ENCODE data around the gene TMEM97.

The TMEM97 gene

DNA sequence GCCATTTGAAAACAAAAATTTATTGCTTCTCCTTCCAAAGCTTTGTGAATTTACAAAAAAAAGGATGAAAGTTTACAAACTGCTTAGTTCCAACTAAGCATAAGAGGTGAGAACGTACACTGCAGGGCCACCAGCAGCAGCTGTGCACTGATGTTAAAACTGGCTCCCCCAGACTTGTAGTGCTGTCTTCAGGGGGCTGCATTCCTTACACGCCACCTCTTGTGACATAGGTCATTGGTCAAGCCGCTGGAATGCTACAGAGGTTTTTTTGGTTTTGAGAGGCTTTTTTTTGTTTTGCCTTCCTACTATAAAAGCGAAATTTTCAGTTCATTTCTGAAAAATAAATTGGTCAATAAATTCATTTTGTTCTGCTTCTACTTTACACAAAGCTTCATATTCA is 9.3 kb downstream of the TMEM97 start:
- TF ChIP-seq ZFP30 (CRISPR knock-in tag; IDR thresholded peaks at IDR 0.05), result no peak
- TF ChIP-seq, protein P1, sequence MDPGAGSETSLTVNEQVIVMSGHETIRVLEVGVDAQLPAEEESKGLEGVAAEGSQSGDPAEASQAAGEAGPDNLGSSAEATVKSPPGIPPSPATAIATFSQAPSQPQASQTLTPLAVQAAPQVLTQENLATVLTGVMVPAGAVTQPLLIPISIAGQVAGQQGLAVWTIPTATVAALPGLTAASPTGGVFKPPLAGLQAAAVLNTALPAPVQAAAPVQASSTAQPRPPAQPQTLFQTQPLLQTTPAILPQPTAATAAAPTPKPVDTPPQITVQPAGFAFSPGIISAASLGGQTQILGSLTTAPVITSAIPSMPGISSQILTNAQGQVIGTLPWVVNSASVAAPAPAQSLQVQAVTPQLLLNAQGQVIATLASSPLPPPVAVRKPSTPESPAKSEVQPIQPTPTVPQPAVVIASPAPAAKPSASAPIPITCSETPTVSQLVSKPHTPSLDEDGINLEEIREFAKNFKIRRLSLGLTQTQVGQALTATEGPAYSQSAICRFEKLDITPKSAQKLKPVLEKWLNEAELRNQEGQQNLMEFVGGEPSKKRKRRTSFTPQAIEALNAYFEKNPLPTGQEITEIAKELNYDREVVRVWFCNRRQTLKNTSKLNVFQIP (CRISPR knock-in tag; IDR thresholded peaks at IDR 0.05; ENCODE audit: borderline replicate concordance, low read depth), result no peak
- TF ChIP-seq, protein P2, sequence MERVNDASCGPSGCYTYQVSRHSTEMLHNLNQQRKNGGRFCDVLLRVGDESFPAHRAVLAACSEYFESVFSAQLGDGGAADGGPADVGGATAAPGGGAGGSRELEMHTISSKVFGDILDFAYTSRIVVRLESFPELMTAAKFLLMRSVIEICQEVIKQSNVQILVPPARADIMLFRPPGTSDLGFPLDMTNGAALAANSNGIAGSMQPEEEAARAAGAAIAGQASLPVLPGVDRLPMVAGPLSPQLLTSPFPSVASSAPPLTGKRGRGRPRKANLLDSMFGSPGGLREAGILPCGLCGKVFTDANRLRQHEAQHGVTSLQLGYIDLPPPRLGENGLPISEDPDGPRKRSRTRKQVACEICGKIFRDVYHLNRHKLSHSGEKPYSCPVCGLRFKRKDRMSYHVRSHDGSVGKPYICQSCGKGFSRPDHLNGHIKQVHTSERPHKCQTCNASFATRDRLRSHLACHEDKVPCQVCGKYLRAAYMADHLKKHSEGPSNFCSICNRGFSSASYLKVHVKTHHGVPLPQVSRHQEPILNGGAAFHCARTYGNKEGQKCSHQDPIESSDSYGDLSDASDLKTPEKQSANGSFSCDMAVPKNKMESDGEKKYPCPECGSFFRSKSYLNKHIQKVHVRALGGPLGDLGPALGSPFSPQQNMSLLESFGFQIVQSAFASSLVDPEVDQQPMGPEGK (CRISPR knock-in tag; IDR thresholded peaks at IDR 0.05; ENCODE audit: borderline replicate concordance), result no peak
- no peak for TF ChIP-seq OSR1 (CRISPR knock-in tag; IDR thresholded peaks at IDR 0.05)
- TF ChIP-seq ZNF565 (CRISPR knock-in tag; conservative IDR thresholded peaks at IDR 0.05; ENCODE audit: low read depth), result no peak
- TF ChIP-seq CSDC2 (CRISPR knock-in tag; IDR thresholded peaks at IDR 0.05), result no peak
- TF ChIP-seq RARB (CRISPR knock-in tag; IDR thresholded peaks at IDR 0.05), result no peak
- no peak for ATAC-seq

DNA sequence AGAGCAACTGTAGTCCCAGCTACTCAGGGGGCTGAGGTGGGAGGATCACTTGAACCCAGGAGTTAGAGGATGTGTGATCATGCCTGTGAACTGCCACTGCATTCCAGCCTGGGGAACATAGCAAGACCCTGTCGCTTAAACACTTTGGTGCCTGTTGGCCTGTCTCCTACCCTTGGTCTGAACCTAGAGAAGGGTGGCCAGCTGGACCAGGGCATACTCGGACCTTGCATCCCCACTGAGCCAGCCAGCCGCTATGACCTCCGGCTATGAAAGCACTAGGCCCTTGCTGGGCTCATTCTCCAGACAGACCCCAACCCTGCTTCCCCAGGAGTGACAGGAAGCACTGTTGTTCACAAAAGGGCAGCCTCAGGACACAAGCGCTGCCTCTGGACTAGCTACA is 11.7 kb downstream of the TMEM97 start:
- ATAC-seq, result no peak
- TF ChIP-seq GLIS3 (CRISPR knock-in tag; IDR thresholded peaks at IDR 0.05), result no peak
- no peak for TF ChIP-seq ARNTL (CRISPR knock-in tag; IDR thresholded peaks at IDR 0.05; ENCODE audit: borderline replicate concordance, low read depth)
- TF ChIP-seq, protein P3, sequence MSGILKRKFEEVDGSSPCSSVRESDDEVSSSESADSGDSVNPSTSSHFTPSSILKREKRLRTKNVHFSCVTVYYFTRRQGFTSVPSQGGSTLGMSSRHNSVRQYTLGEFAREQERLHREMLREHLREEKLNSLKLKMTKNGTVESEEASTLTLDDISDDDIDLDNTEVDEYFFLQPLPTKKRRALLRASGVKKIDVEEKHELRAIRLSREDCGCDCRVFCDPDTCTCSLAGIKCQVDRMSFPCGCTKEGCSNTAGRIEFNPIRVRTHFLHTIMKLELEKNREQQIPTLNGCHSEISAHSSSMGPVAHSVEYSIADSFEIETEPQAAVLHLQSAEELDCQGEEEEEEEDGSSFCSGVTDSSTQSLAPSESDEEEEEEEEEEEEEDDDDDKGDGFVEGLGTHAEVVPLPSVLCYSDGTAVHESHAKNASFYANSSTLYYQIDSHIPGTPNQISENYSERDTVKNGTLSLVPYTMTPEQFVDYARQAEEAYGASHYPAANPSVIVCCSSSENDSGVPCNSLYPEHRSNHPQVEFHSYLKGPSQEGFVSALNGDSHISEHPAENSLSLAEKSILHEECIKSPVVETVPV (CRISPR knock-in tag; IDR thresholded peaks at IDR 0.05), result no peak
- TF ChIP-seq ZFP30 (CRISPR knock-in tag; IDR thresholded peaks at IDR 0.05), result no peak
- no peak for TF ChIP-seq ZNF565 (CRISPR knock-in tag; conservative IDR thresholded peaks at IDR 0.05; ENCODE audit: low read depth)
- TF ChIP-seq ZFP3 (CRISPR knock-in tag; IDR thresholded peaks at IDR 0.05), result no peak
- TF ChIP-seq, protein P1 (CRISPR knock-in tag; IDR thresholded peaks at IDR 0.05; ENCODE audit: borderline replicate concordance, low read depth), result no peak

DNA sequence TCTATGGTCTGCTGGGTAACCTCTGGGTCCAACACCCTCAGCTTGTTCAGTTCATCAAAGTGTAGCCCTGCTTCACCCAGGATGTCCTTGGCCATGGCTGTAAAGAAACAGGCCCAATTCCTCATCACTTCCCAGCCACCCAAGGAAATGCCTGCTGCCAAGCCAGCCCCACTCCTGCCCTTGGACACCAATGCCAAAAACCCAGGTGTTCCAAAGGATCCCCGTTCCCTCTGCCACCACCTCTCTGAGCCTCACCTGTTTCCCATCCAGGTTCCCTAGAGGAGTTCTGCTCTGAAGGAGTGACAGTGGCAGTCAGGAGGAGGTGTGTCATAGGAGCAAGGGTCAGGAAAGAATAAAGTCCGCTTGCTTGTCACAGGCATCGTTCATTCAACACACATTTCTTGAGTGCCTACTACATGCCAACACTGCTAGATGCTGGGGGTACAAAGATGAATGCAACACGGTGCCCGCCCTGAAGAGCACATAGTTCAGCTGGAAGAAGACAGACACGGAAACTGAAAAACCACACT is 13.0 kb downstream of the TMEM97 start:
- no peak for ATAC-seq
- TF ChIP-seq, protein P4, sequence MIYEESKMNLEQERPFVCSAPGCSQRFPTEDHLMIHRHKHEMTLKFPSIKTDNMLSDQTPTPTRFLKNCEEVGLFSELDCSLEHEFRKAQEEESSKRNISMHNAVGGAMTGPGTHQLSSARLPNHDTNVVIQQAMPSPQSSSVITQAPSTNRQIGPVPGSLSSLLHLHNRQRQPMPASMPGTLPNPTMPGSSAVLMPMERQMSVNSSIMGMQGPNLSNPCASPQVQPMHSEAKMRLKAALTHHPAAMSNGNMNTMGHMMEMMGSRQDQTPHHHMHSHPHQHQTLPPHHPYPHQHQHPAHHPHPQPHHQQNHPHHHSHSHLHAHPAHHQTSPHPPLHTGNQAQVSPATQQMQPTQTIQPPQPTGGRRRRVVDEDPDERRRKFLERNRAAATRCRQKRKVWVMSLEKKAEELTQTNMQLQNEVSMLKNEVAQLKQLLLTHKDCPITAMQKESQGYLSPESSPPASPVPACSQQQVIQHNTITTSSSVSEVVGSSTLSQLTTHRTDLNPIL (CRISPR knock-in tag; IDR thresholded peaks at IDR 0.05; ENCODE audit: low read depth), result no peak
- TF ChIP-seq ZC3H10 (CRISPR knock-in tag; IDR thresholded peaks at IDR 0.05) (no peak), TOX (CRISPR knock-in tag; IDR thresholded peaks at IDR 0.05; ENCODE audit: borderline replicate concordance) (no peak), RARB (CRISPR knock-in tag; IDR thresholded peaks at IDR 0.05) (no peak), SNAI2 (CRISPR knock-in tag; IDR thresholded peaks at IDR 0.05) (no peak), ZNF8 (CRISPR knock-in tag; IDR thresholded peaks at IDR 0.05) (no peak), ZFP30 (CRISPR knock-in tag; IDR thresholded peaks at IDR 0.05) (no peak), ESRRG (CRISPR knock-in tag; IDR thresholded peaks at IDR 0.05) (no peak), GLIS3 (CRISPR knock-in tag; IDR thresholded peaks at IDR 0.05) (no peak), ISL1 (CRISPR knock-in tag; IDR thresholded peaks at IDR 0.05) (no peak), ARNTL (CRISPR knock-in tag; IDR thresholded peaks at IDR 0.05; ENCODE audit: borderline replicate concordance, low read depth) (no peak)
- TF ChIP-seq, protein P1 (CRISPR knock-in tag; IDR thresholded peaks at IDR 0.05; ENCODE audit: borderline replicate concordance, low read depth), result no peak
- TF ChIP-seq, protein P2 (CRISPR knock-in tag; IDR thresholded peaks at IDR 0.05; ENCODE audit: borderline replicate concordance), result no peak

Measured in SK-N-SH treated with all-trans-retinoic acid at 6 μM for 48 hours (cell line).